AG10803 (cell line): Measurements from ENCODE around the gene BRD1.
"Not testable (repeated sequence)": the region's sequence is repeated elsewhere in the genome, so short reads cannot be mapped to it uniquely, and the experiment has no call there.

ENCODE experiments used
- DNase-seq: peaks from one replicate; pipeline ENCODE4 v3.0.0; 2010; ENCODE audit warnings: low read depth
- H3K4me3 ChIP-seq: 2 replicates; pipeline ENCODE4 v1.5.1; 2011; ENCODE audit warnings: mild to moderate bottlenecking, low read length, control low read depth
- CTCF ChIP-seq: conservative IDR thresholded peaks from 2 replicates; pipeline ENCODE4 v1.5.1; 2011; ENCODE audit warnings: mild to moderate bottlenecking, low read length, control low read depth, inconsistent platforms

BRD1 gene

GRCh38 chr22:49765091-49765771 lies 62.4 kb downstream of the BRD1 start:
- TF ChIP-seq CTCF: no peak
- no peak overlapping the region for H3K4me3 ChIP-seq
- DNase-seq: no peak

- TF ChIP-seq CTCF: no peak
- H3K4me3 ChIP-seq: no peak overlapping the region
- DNase-seq: peak; percentile 36
These were observed 63.5 kb downstream of the BRD1 start for GRCh38 chr22:49764127-49764581.

- no peak for DNase-seq
- TF ChIP-seq CTCF: no peak
- H3K4me3 ChIP-seq: no peak overlapping the region
These were observed 64.0 kb downstream of the BRD1 start for GRCh38 chr22:49763696-49764095.

- no peak overlapping the region for H3K4me3 ChIP-seq
These were observed 64.5 kb downstream of the BRD1 start for GRCh38 chr22:49763138-49763537.

GRCh38 chr22:49762571-49762970 lies 65.1 kb downstream of the BRD1 start:
- H3K4me3 ChIP-seq, DNase-seq: not testable (repeated sequence)

More at GRCh38 chr22:49763138-49763537, 64.5 kb downstream of the BRD1 start:
- DNase-seq: no peak
- no peak for TF ChIP-seq CTCF

GRCh38 chr22:49761836-49762235 lies 65.8 kb downstream of the BRD1 start:
- no peak for DNase-seq
- TF ChIP-seq CTCF: no peak
- H3K4me3 ChIP-seq: no peak overlapping the region

GRCh38 chr22:49760630-49761571 lies 66.8 kb downstream of the BRD1 start:
- H3K4me3 ChIP-seq: no peak overlapping the region
- no peak for DNase-seq

More at GRCh38 chr22:49760630-49761571, 66.8 kb downstream of the BRD1 start:
- TF ChIP-seq CTCF: no peak
